GM19455 (cell line): Measurements from ENCODE around the gene CAPRIN2.

Experiments
- ATAC-seq: cut with Tn5 transposase; IDR thresholded peaks from one replicate; pipeline ENCODE4 v1.9.1; 2021; ENCODE audit not compliant: unreplicated experiment

CAPRIN2 gene

GRCh38 chr12:30763053-30763452 is 8.3 kb upstream of the CAPRIN2 start:
- ATAC-seq, result no peak

DNA sequence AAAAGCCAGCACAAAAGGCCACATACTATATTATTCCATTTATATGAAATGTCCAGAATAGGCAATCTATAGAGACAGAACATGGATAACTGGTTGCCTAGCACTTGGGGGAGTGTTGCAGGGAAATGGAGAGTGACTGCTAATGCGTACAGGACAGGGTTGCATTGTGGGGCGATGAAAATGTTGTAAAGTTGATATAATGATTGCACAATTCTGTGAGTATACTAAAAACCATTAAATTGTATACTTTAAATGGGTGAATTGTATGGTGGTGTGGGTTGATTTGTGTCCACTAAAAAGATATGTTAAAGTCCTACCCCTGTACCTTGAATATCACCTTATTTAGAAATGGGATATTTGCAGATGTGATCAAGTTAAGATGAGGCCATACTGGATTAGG is 7.0 kb upstream of the CAPRIN2 start:
- no peak for ATAC-seq

DNA sequence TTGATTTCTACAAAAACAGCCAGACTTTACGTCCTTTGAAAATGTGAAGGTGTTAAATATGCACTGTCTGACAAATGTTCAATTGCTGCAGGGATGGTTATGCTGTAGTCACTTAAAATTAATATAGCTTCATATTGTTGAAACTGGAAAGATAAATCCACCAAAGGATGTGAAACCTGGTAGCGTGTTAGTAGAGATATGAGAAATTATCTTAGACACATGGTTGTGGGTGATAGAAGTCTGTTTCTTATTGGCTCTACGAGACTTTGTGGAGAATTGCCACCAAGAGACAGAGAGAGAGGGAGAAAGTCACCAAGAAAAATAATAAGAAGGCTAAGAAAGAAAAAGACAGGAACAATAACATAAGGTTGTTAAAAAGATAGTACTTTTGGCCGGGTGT is 2.6 kb upstream of the CAPRIN2 start:
- no peak for ATAC-seq

GRCh38 chr12:30756074-30756473 is 1.3 kb upstream of the CAPRIN2 start:
- no peak for ATAC-seq

GRCh38 chr12:30755395-30755762 is 628 bp upstream of the CAPRIN2 start:
- ATAC-seq, result no peak

- no peak for ATAC-seq
Observed at GRCh38 chr12:30754383-30754749, 385 bp downstream of the CAPRIN2 start.

DNA sequence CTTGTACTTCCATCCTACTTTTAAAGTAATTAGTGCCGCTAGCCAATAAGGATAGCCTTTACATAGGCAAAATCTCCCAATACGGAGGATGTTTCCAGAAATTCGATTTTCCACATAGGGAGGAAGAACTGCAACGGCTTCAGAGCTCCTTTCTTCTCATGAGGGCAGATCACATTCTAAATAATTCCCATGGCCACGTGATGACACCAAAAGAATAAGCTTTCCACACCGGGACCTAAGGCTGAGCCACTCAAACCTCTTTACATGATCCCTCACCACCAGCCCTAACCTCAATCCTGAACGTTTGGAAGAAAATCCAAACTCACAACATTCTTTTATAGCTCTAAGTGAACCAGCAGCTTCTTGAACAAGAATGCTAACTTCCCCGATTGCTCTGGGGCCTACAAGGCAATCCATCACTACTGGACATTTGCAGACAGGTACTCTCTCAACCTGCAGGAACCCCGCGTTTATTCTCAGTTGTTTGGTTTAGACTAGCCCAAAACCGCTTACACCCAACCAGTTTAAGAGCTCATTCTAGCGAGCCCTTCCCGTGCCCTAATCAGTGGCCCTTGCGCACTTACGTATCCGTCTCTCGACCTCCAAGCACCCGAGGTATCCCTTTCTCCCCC is 884 bp downstream of the CAPRIN2 start:
- no peak for ATAC-seq

GRCh38 chr12:30753233-30753632 is 1.5 kb downstream of the CAPRIN2 start:
- ATAC-seq, result no peak

- ATAC-seq, result no peak
Observed at GRCh38 chr12:30752255-30752654, 2.5 kb downstream of the CAPRIN2 start.

DNA sequence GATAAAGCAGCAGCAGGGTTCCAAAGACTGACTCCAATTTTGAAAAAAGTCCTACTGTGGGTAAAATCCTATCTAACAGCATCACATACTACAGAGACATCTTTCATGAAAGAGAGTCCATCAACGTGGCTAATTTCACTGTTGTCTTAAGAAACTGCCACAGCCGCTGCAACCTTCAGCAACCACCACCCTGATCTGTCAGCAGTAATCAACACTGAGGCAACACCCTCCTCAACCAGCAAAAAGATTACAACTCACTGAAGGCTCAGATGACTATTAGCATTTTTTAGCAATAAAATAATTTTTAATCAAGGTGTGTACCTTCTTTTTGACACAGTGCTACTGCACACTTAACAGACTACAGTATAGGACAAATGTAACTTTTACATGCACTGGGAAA is 6.6 kb downstream of the CAPRIN2 start:
- no peak for ATAC-seq

DNA sequence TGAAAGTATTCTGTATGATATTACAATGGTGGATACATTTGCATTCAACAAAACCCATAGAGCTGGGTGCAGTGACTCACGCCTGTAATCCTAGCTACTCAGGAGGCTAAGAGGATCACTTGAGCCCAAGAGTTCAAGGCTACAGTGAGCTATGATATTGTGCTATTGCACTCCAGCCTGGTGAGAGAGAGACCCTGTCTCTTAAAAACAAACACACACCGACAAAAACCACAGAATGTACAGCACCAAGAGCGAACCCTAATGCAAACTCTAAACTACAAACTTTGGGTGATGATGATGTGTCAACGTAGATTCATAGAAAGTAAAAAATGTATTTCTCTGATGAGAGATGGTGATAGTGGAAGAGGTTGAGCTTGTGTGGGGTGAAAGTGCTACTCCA is 8.6 kb downstream of the CAPRIN2 start:
- no peak for ATAC-seq

DNA sequence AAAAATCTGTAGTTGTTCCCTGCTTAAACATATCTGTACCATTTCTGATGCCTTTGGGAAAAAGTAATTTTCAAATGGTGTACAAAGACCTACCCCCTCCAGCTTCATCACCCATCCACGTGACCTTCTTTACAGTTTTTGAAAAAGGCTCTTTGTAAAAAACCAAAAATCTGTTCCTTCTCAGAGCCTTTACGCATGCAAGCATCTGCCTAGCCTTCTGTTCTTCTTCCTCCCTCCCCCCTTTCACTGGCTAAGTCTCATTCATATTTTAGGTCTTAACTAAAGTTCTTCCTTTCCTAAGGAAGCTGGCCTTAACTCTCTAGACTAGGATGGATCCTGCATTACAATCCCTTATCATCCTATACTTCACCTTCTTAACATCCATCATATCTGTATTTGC is 10.4 kb downstream of the CAPRIN2 start:
- no peak for ATAC-seq

GRCh38 chr12:30740274-30740673 is 14.5 kb downstream of the CAPRIN2 start:
- no peak for ATAC-seq

DNA sequence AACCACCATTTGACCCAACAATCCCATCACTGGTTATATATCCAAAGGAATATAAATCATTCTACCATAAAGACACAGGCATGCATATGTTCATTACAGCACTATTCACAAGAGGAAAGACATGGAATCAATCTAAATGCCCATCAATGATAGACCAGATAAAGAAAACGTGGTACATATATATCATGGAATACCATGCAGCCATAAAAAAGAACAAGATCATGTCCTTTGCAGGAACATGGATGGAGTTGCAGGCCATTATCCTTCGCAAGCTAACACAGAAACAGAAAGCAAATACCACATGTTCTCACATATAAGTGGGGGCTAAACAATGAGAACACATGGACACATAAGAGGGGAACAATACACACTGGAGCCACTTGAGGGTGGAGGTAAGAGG is 15.7 kb downstream of the CAPRIN2 start:
- ATAC-seq, result no peak

DNA sequence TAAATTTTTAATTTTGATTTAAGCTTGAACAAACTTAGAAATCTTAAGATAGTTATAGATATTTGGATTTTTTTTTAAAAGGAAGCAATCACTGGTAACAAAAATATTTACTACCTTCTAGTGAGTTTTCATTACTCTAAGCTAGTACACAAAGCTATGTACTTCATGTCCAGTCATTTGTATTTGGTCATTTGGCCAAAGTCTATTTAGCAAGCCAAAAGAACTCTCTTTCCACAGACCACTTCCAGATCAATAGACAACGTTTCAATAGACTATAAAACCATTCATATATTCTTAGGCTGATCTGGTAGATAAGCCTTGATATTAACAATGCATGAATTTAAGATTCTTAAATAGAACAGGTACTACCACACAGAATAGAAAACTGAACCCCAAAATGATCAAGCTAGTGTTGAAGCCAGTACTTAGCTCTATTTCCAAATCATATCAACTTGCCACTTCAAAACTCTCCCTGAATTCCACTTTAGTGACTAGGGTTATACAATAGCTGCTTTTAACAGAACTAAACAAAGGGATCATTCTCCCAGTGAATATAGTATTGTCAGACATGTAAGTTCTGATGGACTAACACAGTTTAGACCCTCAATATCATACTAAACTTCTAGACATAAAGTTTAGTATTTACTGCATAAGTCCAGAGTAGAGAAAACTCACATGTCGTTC is 21.7 kb downstream of the CAPRIN2 start:
- ATAC-seq, result no peak

- no peak for ATAC-seq
Observed at GRCh38 chr12:30730011-30730410, 24.7 kb downstream of the CAPRIN2 start.

- no peak for ATAC-seq
Observed at GRCh38 chr12:30729547-30729946, 25.2 kb downstream of the CAPRIN2 start.

DNA sequence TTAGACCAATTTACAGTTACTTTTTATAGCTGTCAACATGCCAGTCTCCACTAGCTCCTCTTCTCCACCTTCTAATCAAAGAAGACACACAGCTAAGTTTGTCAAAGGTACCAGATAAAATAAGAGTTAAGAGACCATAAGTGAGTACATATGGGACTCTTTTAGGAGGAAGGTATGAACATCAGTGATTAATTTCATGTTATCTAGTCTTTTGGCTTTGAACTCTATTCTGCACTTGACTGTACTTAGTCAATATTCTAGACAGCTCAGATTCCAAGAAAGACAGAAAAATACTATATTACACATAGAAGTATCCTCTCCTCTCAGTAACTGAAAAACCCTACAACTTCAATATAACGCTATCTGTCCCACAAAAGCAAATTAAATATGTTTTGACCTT is 28.1 kb downstream of the CAPRIN2 start:
- ATAC-seq, result no peak

GRCh38 chr12:30725739-30726138 is 29.0 kb downstream of the CAPRIN2 start:
- no peak for ATAC-seq

DNA sequence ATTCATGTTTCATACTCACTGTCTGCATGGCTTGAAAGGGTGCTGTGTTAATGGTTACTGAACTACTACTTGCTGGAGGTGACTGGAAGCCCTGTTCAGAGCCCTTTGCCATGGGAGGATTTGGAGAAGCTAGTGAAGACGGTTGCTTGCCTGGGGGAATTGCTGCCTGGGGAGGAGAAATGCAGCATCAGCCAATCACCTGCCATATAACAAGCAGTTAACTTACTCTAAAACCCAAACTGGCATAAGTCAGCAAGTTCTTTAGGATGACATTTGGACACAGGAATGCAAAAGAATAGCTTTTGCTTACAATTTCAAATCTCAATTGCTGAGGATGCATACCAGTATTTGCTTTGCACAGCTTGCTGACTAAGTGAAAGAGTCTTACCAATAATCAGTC is 35.7 kb downstream of the CAPRIN2 start:
- ATAC-seq, result no peak

- ATAC-seq, result no peak
Observed at GRCh38 chr12:30707613-30708342, 47.0 kb downstream of the CAPRIN2 start.

- ATAC-seq, result no peak
Observed at GRCh38 chr12:30706476-30706875, 48.3 kb downstream of the CAPRIN2 start.
